H1 (cell line): Measurements from ENCODE around the gene SLC66A2. TPM values are rescaled to one million over a fixed set of nuclear protein-coding genes. Genes with fewer than 3 reads are reported as not detected.

ENCODE experiments used
- CTCF ChIA-PET: fragments of 300-600 bp; sonication (Branson Sonifier 250); formaldehyde crosslinking; loops from one replicate; lab custom pipeline; 2021; ENCODE audit not compliant: partially characterized antibody; lab: Charles Lee
- POLR2A ChIA-PET: fragments of 300-600 bp; sonication (Branson Sonifier 250); formaldehyde crosslinking; loops from one replicate; lab custom pipeline; 2021; ENCODE audit warnings: inconsistent platforms; ENCODE audit not compliant: partially characterized antibody; lab: Charles Lee
- DNase-seq, 2 experiments: peaks; one replicate each; pipeline versions ENCODE4 v3.0.0 to v3.0.0-alpha.2; 2010 to 2022; ENCODE audit warnings: low spot score in 2 of 2, low read depth in 1 of 2, mixed read lengths in 1 of 2
- FAIRE-seq: peaks from 2 replicates; lab custom pipeline; 2011; peaks lifted over from hg19 to GRCh38; lab: Jason Lieb, UNC
- H2AFZ ChIP-seq: 2 replicates; pipeline ENCODE4 v1.8.1; 2012; ENCODE audit warnings: low read length, inconsistent platforms
- H2AK5ac ChIP-seq: 2 replicates; pipeline ENCODE4 v1.6.1; 2013; ENCODE audit warnings: low read depth, low read length
- H2BK120ac ChIP-seq: replicated peaks from 2 replicates; pipeline ENCODE3; 2013; ENCODE audit warnings: low read depth, low read length, inconsistent platforms
- H2BK12ac ChIP-seq: 2 replicates; pipeline ENCODE4 v1.6.1; 2013; ENCODE audit warnings: low read depth, low read length
- H2BK15ac ChIP-seq: 2 replicates; pipeline ENCODE4 v1.6.1; 2013; ENCODE audit warnings: low read length
- H2BK20ac ChIP-seq: 2 replicates; pipeline ENCODE4 v1.6.1; 2013; ENCODE audit warnings: low read length
- H2BK5ac ChIP-seq: 2 replicates; pipeline ENCODE4 v1.6.1; 2013; ENCODE audit warnings: low read depth, low read length
- H3K14ac ChIP-seq: 2 replicates; pipeline ENCODE4 v1.6.1; 2013; ENCODE audit warnings: inconsistent platforms; ENCODE audit not compliant: insufficient read length
- H3K18ac ChIP-seq: 2 replicates; pipeline ENCODE4 v1.6.1; 2013; ENCODE audit warnings: low read length; ENCODE audit errors: extremely low read depth
- H3K23ac ChIP-seq: 2 replicates; pipeline ENCODE4 v1.6.1; 2013; ENCODE audit warnings: inconsistent platforms; ENCODE audit not compliant: insufficient read length
- H3K23me2 ChIP-seq: 2 replicates; pipeline ENCODE4 v1.6.1; 2013; ENCODE audit warnings: low read depth, low read length
- H3K27ac ChIP-seq: 2 replicates; pipeline ENCODE4 v1.6.1; 2011; ENCODE audit warnings: low read depth, low read length, inconsistent platforms
- H3K27me3 ChIP-seq, 4 experiments: replicated peaks in 1 of 4; 1 replicate in 1 of 4; 2 replicates in 3 of 4; pipeline versions ENCODE4 v1.6.1 to v1.8.1; 2011 to 2013; ENCODE audit warnings: low read length in 3 of 4, mild to moderate bottlenecking in 3 of 4, inconsistent platforms in 2 of 4, mixed read lengths in 2 of 4, moderate library complexity in 1 of 4; ENCODE audit not compliant: control insufficient read depth in 3 of 4, insufficient read depth in 3 of 4; ENCODE audit errors: extremely low read depth in 1 of 4
- H3K36me3 ChIP-seq, 4 experiments: 2 replicates each; pipeline versions ENCODE4 v1.6.1 to v1.8.1; 2011 to 2013; ENCODE audit warnings: mild to moderate bottlenecking in 4 of 4, low read length in 3 of 4, moderate library complexity in 2 of 4, control low read depth in 1 of 4, inconsistent platforms in 1 of 4; ENCODE audit not compliant: insufficient read depth in 4 of 4, control insufficient read depth in 2 of 4
- H3K4ac ChIP-seq: replicated peaks from 2 replicates; pipeline ENCODE3; 2013; ENCODE audit warnings: low read length, low read depth, mixed read lengths, inconsistent platforms; ENCODE audit not compliant: insufficient read length
- H3K4me1 ChIP-seq, 4 experiments: replicated peaks in 1 of 4; 1 replicate in 1 of 4; 2 replicates in 3 of 4; pipeline versions ENCODE4 v1.6.1 to v1.8.1; 2011 to 2013; ENCODE audit warnings: low read length in 3 of 4, inconsistent platforms in 2 of 4, mixed read lengths in 1 of 4; ENCODE audit not compliant: insufficient read depth in 4 of 4, control insufficient read depth in 3 of 4
- H3K4me2 ChIP-seq, 2 experiments: 2 replicates each; pipeline versions ENCODE4 v1.6.1 to v1.8.1; 2011 to 2013; ENCODE audit warnings: low read depth in 2 of 2, low read length in 2 of 2, control low read depth in 1 of 2, inconsistent platforms in 1 of 2, mild to moderate bottlenecking in 1 of 2; ENCODE audit not compliant: insufficient read depth in 1 of 2
- H3K4me3 ChIP-seq, 4 experiments: fragments of 200-600, 300-600 bp in 1 of 4; sonication (generic), shearing (Covaris generic), sonication (Bioruptor Twin) in 1 of 4; 2 replicates each; pipeline versions ENCODE4 v1.5.1 to v1.8.1; 2011 to 2016; ENCODE audit warnings: low read length in 4 of 4, low read depth in 3 of 4, control low read depth in 2 of 4, inconsistent platforms in 2 of 4, mild to moderate bottlenecking in 2 of 4, mixed read lengths in 1 of 4, moderate library complexity in 1 of 4; ENCODE audit not compliant: insufficient read depth in 2 of 4; ENCODE audit errors: extremely low read depth in 1 of 4
- H3K56ac ChIP-seq: replicated peaks from 2 replicates; pipeline ENCODE3; 2013; ENCODE audit warnings: low read depth, mild to moderate bottlenecking, mixed read lengths, low read length, inconsistent platforms; ENCODE audit not compliant: insufficient read length
- H3K79me1 ChIP-seq: 2 replicates; pipeline ENCODE4 v1.6.1; 2013; ENCODE audit warnings: low read depth, low read length, control low read depth
- H3K79me2 ChIP-seq, 2 experiments: 2 replicates each; pipeline versions ENCODE4 v1.6.1 to v1.8.1; 2012 to 2013; ENCODE audit warnings: low read length in 2 of 2, mild to moderate bottlenecking in 2 of 2, inconsistent platforms in 1 of 2; ENCODE audit not compliant: insufficient read depth in 2 of 2, control insufficient read depth in 1 of 2
- H3K9ac ChIP-seq, 4 experiments: replicated peaks in 1 of 4; 1 replicate in 1 of 4; 2 replicates in 3 of 4; pipeline versions ENCODE4 v1.6.1 to v1.8.1; 2011 to 2013; ENCODE audit warnings: low read depth in 3 of 4, low read length in 3 of 4, control low read depth in 2 of 4, mild to moderate bottlenecking in 2 of 4, moderate library complexity in 2 of 4, inconsistent platforms in 1 of 4; ENCODE audit errors: extremely low read depth in 1 of 4
- H3K9me3 ChIP-seq, 2 experiments: 2 replicates each; pipeline versions ENCODE4 v1.6.1 to v1.8.1; 2012 to 2013; ENCODE audit warnings: mild to moderate bottlenecking in 2 of 2, moderate library complexity in 2 of 2, control low read depth in 1 of 2, inconsistent platforms in 1 of 2, low read depth in 1 of 2, low read length in 1 of 2, mixed read lengths in 1 of 2; ENCODE audit not compliant: insufficient read depth in 2 of 2
- H4K20me1 ChIP-seq, 2 experiments: replicated peaks in 1 of 2; 2 replicates each; pipeline versions ENCODE3 to v1.8.1; 2011 to 2013; ENCODE audit warnings: inconsistent platforms in 2 of 2, low read length in 2 of 2, mild to moderate bottlenecking in 1 of 2; ENCODE audit not compliant: insufficient read depth in 2 of 2, control insufficient read depth in 1 of 2
- H4K5ac ChIP-seq: 2 replicates; pipeline ENCODE4 v1.6.1; 2013; ENCODE audit warnings: low read length, low read depth, mixed read lengths, inconsistent platforms; ENCODE audit not compliant: insufficient read length
- H4K8ac ChIP-seq: 2 replicates; pipeline ENCODE4 v1.8.0; 2013; ENCODE audit warnings: mild to moderate bottlenecking, moderate library complexity, low read length, inconsistent platforms; ENCODE audit not compliant: insufficient read depth; ENCODE audit errors: extremely low read depth
- H4K91ac ChIP-seq: replicated peaks from 2 replicates; pipeline ENCODE3; 2013; ENCODE audit warnings: low read length, mixed read lengths, inconsistent platforms; ENCODE audit not compliant: insufficient read length
- BRCA1 ChIP-seq: IDR thresholded peaks from 2 replicates; pipeline ENCODE4 v1.6.1; 2012; ENCODE audit warnings: low read depth, low read length, improper control_type of control experiment
- CBX5 ChIP-seq: fragments of 300-800, 300-1000 bp; sonication (generic); IDR thresholded peaks from 2 replicates; pipeline ENCODE4 v1.7.1; 2016; ENCODE audit warnings: antibody characterized with exemption, low read length, low read depth
- CHD2 ChIP-seq: IDR thresholded peaks from 2 replicates; pipeline ENCODE4 v1.6.1; 2012; ENCODE audit warnings: low read length, improper control_type of control experiment
- EGR1 ChIP-seq: IDR thresholded peaks from 2 replicates; pipeline ENCODE4 v1.6.1; 2011; ENCODE audit warnings: low read depth, low read length, borderline replicate concordance
- GABPA ChIP-seq: IDR thresholded peaks from 2 replicates; pipeline ENCODE4 v1.6.1; 2011; ENCODE audit warnings: mild to moderate bottlenecking, low read length, moderate library complexity, borderline replicate concordance; ENCODE audit not compliant: insufficient read depth
- SIX5 ChIP-seq: IDR thresholded peaks from 2 replicates; pipeline ENCODE4 v1.6.1; 2011; ENCODE audit warnings: mild to moderate bottlenecking, low read depth, low read length
- TCF12 ChIP-seq: IDR thresholded peaks from 2 replicates; pipeline ENCODE4 v1.6.1; 2011; ENCODE audit warnings: low read depth, mild to moderate bottlenecking, low read length
- WGBS, 2 experiments: shearing (Covaris generic) in 1 of 2; methylation state at CpG; one replicate each; pipeline versions ENCODE4 v1.1.6 to v1.1.7; 2013 to 2015; ENCODE audit warnings: low lambda C conversion rate in 2 of 2, mixed read lengths in 2 of 2, inconsistent platforms in 1 of 2, low coverage in 1 of 2, missing lambda C conversion rate in 1 of 2; ENCODE audit not compliant: insufficient replicate concordance in 2 of 2, insufficient coverage in 1 of 2, insufficient read length in 1 of 2; ENCODE audit errors: extremely low coverage in 1 of 2, missing lambda C conversion rate in 1 of 2; 5-methylcytosine and 5-hydroxymethylcytosine counted together
- polyA plus RNA-seq, 7 experiments: library from polyadenylated mRNA; depleted of rRNA in 3 of 7; stranded (reverse) in 5 of 7; unstranded in 2 of 7; fragments of >200 nt in 5 of 7; fragments of 200-250 nt in 2 of 7; gene quantifications; 1 replicate in 5 of 7; 2 replicates in 1 of 7; 4 replicates in 1 of 7; pipeline versions ENCODE4 v1.2.1 to v1.2.3, GENCODE V29; 2011 to 2013; ENCODE audit warnings: missing spikeins in 2 of 7, mixed read lengths in 2 of 7
- total RNA-seq: library from RNA; stranded (reverse); fragmentation: NEBNext Ultra II Directional; extraction: Animal tissue kit (Norgen Biotek cat#: 25700); gene quantifications from 2 replicates; pipeline ENCODE4 v1.2.1, GENCODE V29; 2021

The SLC66A2 gene
- total and polyA plus RNA-seq, 2 of the 8 experiments (the other 6 are each of a cell fraction or from before 2014, with no cell fraction given) = 15.0 to 18.9 TPM

DNA sequence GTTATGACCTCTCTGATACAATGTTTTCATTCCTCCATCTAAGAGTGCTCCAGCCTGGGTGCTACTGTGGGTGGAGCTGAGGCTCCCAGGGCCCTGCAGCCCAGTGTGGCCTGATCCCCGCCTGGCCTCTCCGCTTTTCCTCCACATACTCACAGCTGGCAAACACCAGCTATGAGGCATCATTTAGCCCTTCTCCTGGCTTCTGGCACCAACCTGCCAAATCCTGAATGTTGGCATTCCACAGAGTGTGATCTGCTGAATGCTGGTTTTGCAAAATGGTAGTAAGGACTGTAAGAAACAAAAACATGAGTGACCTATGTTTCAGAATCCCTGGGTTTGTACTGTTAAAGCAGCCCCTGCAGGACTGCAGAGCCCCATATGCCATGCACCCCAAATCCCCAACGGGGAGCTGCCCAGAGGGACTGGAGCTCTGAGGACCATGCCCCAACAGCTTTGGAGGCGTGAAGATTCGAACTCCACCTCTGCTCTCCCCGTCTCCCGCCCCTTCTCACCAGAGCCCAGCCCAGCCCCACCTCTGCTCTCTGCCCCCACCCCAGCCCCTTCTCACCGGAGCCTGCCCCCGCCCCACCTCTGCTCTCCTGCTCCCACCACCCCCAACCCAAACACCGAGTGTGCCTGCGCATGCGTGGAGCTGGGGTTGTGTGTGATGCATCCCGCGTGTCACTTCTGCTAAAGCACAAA is 4.2 kb downstream of the SLC66A2 start:
- peaks cover 5 to 19% of the 10 kb centered on the region in 2 experiments for H4K20me1 ChIP-seq
- POLR2A ChIA-PET = interaction anchor here (1.5 kb wide), 1 partner anchor 36 kb away, joined by 3 read pairs; no protein-coding TSS in a partner anchor
- WGBS, 2 experiments = 94% methylated on average over 8 of the region's 14 CpGs; no CpG with 5 or more reads in 1 of the 2 experiments
- no peak overlapping the region for H3K4me3 ChIP-seq
- H2BK15ac ChIP-seq = no peak overlapping the region
- no peak overlapping the region for H2BK20ac ChIP-seq
- H2BK120ac ChIP-seq = no peak overlapping the region
- H2BK5ac ChIP-seq = no peak overlapping the region
- no peaks in the 10 kb centered on the region; a peak in 1 of 8 replicates for H3K36me3 ChIP-seq
- CTCF ChIA-PET = interaction anchor here (0.9 to 4.4 kb wide), 5 partner anchors 9 to 309 kb away, joined by 3 to 19 read pairs (median 4); no protein-coding TSS in a partner anchor
- H3K9me3 ChIP-seq = no peaks in the 10 kb centered on the region
- peaks cover 3 to 16% (median 13%) of the 10 kb centered on the region in 4 experiments for H3K27me3 ChIP-seq
- no peak overlapping the region for H2AFZ ChIP-seq
- H3K79me2 ChIP-seq = peaks cover 0 to 6% of the 10 kb centered on the region in 2 experiments; a peak in 1 of 4 replicates
- H4K91ac ChIP-seq = no peak overlapping the region
- H3K4me1 ChIP-seq = peaks cover 0 to 13% (median 8%) of the 10 kb centered on the region in 4 experiments; a peak in 4 of 7 replicates
- H3K23ac ChIP-seq = no peak overlapping the region
- H3K27ac ChIP-seq = no peak overlapping the region
- H4K8ac ChIP-seq = no peak overlapping the region
- H2BK12ac ChIP-seq = no peak overlapping the region
- H3K4ac ChIP-seq = no peak overlapping the region
- H3K23me2 ChIP-seq = peaks cover 9% of the 10 kb centered on the region; the same call in 1 of the 2 replicates
- DNase-seq (no peak), FAIRE-seq (no peak)
- no peak overlapping the region for H3K14ac ChIP-seq
- H3K56ac ChIP-seq = no peak overlapping the region
- H3K18ac ChIP-seq = no peak overlapping the region
- no peak overlapping the region for H4K5ac ChIP-seq
- H2AK5ac ChIP-seq = no peak overlapping the region
- H3K4me2 ChIP-seq = no peak overlapping the region
- H3K9ac ChIP-seq = no peak overlapping the region
- H3K79me1 ChIP-seq = peaks cover 3% of the 10 kb centered on the region; the same call in 1 of the 2 replicates
- TF ChIP-seq SIX5 = no peak
- TF ChIP-seq GABPA = no peak
- TF ChIP-seq BRCA1 = no peak
- no peak for TF ChIP-seq CHD2
- TF ChIP-seq CBX5 = no peak
- no peak for TF ChIP-seq EGR1
- no peak for TF ChIP-seq TCF12
